ENCODE measurements around the gene LRRFIP1.

The LRRFIP1 gene

GRCh38 chr2:237650455-237650850 is 23.1 kb downstream of the LRRFIP1 start:
- TF ChIP-seq CTCF (IDR thresholded peaks at IDR 0.05; ENCODE audit: borderline replicate concordance, insufficient read depth, low read depth, low read length), result no peak
- no peak overlapping the region for H3K4me3 ChIP-seq (ENCODE audit: low read depth, low read length)

DNA sequence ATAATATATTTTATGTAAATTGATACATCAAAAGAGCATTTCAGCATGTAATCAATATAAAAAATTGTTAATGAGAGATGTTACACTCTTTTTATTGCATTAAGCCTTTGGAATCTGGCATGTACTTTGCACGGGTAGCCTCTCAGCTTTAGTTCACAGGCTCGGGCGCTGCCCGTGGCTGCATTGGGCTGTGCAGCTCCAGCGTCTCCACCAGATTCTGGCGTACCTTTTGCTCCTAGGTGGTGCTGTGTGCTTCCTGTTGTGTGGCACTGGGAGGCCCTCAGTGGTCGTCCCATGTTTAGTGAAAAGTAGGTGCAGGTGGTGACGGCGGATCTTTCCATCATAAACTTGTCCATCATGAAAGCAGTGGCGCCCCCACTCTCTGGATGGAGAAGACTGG is 24.4 kb downstream of the LRRFIP1 start:
- H3K4me3 ChIP-seq (ENCODE audit: low read depth, low read length), result no peak overlapping the region
- TF ChIP-seq CTCF (IDR thresholded peaks at IDR 0.05; ENCODE audit: borderline replicate concordance, insufficient read depth, low read depth, low read length), result no peak

GRCh38 chr2:237652181-237652580 is 24.8 kb downstream of the LRRFIP1 start:
- H3K4me3 ChIP-seq (ENCODE audit: low read depth, low read length), result no peak overlapping the region
- no peak for TF ChIP-seq CTCF (IDR thresholded peaks at IDR 0.05; ENCODE audit: borderline replicate concordance, insufficient read depth, low read depth, low read length)

- no peak for TF ChIP-seq CTCF (IDR thresholded peaks at IDR 0.05; ENCODE audit: borderline replicate concordance, insufficient read depth, low read depth, low read length)
Measured at GRCh38 chr2:237652854-237653253, 25.5 kb downstream of the LRRFIP1 start.

DNA sequence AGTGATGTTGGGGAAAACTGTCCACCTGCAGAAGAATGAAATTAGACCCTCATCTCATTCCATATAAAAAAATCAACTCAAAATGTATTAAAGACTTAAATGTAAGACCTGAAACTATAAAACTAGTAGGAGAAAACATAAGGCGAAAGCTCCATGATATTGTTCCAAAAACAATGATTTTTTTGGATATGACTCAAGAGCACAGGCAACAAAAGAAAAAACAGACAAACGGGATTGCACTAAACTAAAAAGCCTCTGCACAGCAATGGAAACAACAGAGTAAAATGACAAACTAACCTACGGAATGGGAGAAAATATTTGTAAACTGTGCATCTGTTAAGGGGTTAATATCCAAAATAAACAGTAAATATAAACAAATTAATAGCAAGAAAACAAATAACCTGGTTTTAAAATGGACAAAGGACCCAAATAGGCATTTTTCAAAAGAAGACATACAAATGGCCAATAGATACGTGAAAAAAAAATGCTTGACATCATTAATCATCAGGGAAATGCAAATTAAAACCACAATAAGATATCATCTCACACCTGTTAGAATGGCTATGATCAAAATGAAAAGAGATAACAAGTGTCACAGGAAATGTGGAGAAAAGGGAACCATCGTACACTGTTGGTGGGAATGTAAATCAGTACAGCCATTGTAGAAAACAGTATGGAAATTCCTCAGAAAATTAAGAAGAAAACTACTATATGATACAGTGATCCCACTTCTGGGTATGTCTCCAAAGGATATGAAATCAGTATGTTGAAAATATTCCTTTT is 26.6 kb downstream of the LRRFIP1 start:
- no peak overlapping the region for H3K4me3 ChIP-seq (ENCODE audit: low read depth, low read length)
- no peak for TF ChIP-seq CTCF (IDR thresholded peaks at IDR 0.05; ENCODE audit: borderline replicate concordance, insufficient read depth, low read depth, low read length)

More at GRCh38 chr2:237652854-237653253, 25.5 kb downstream of the LRRFIP1 start:
- H3K4me3 ChIP-seq (ENCODE audit: low read depth, low read length), result no peak overlapping the region

DNA sequence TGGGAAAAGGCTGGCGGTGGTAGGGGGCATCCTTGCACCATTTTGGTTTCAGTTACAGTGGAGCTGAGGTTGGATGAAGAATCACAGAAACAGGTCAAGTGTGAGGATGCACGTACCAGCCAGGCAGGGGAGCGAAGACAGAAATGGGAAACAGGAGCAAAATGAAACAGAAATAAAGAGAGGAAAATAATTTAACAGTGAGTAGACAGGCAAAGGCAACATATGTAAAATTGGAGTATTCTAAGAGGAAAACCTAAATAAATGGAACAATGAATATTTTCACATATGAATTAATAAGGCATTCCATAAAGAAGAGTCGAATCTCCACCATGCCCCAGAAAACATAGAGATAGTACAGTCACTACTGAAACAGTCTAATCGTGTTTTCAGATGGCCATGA is 29.7 kb downstream of the LRRFIP1 start:
- no peak overlapping the region for H3K4me3 ChIP-seq (ENCODE audit: low read depth, low read length)
- TF ChIP-seq CTCF (IDR thresholded peaks at IDR 0.05; ENCODE audit: borderline replicate concordance, insufficient read depth, low read depth, low read length), result no peak

GRCh38 chr2:237660381-237660900 is 33.1 kb downstream of the LRRFIP1 start:
- TF ChIP-seq CTCF (IDR thresholded peaks at IDR 0.05; ENCODE audit: borderline replicate concordance, insufficient read depth, low read depth, low read length), result no peak
- no peak overlapping the region for H3K4me3 ChIP-seq (ENCODE audit: low read depth, low read length)

Measured in GM12875 (cell line).